ENCODE results near the gene CETP.
"Not testable (repeated sequence)": the region's sequence is repeated elsewhere in the genome, so short reads cannot be mapped to it uniquely, and the experiment has no call there.

CETP gene

GRCh38 chr16:56999409-57000270 lies 37.9 kb downstream of the CETP start:
- peak; percentile 55 for DNase-seq (ENCODE audit: low read depth)

GRCh38 chr16:57000271-57001025 lies 38.7 kb downstream of the CETP start:
- peak; percentile 33 for DNase-seq (ENCODE audit: low read depth)

- no peak for DNase-seq (ENCODE audit: low read depth)
Observed at GRCh38 chr16:57001026-57001679, 39.4 kb downstream of the CETP start.

- DNase-seq (ENCODE audit: low read depth) = no peak
Observed at GRCh38 chr16:57003439-57004386, 42.0 kb downstream of the CETP start.

- DNase-seq (ENCODE audit: low read depth) = no peak
Observed at GRCh38 chr16:57004387-57005250, 42.9 kb downstream of the CETP start.

GRCh38 chr16:57005597-57005996 lies 43.8 kb downstream of the CETP start:
- not testable (repeated sequence) for DNase-seq (ENCODE audit: low read depth)

- no peak for DNase-seq (ENCODE audit: low read depth)
Observed at GRCh38 chr16:57007050-57007449, 45.3 kb downstream of the CETP start.

GRCh38 chr16:57007530-57007929 lies 45.8 kb downstream of the CETP start:
- DNase-seq (ENCODE audit: low read depth) = no peak

GRCh38 chr16:57008440-57008839 lies 46.7 kb downstream of the CETP start:
- DNase-seq (ENCODE audit: low read depth) = no peak

- no peak for DNase-seq (ENCODE audit: low read depth)
Observed at GRCh38 chr16:57009643-57010170, 48.0 kb downstream of the CETP start.

- no peak for DNase-seq (ENCODE audit: low read depth)
Observed at GRCh38 chr16:57012353-57012752, 50.6 kb downstream of the CETP start.

GRCh38 chr16:57013229-57013628 lies 51.5 kb downstream of the CETP start:
- DNase-seq (ENCODE audit: low read depth) = no peak

GRCh38 chr16:57013902-57014301 lies 52.2 kb downstream of the CETP start:
- DNase-seq (ENCODE audit: low read depth) = no peak

GRCh38 chr16:57016301-57016700 lies 54.6 kb downstream of the CETP start:
- no peak for DNase-seq (ENCODE audit: low read depth)

GRCh38 chr16:57016831-57017230 lies 55.1 kb downstream of the CETP start:
- DNase-seq (ENCODE audit: low read depth) = no peak

GRCh38 chr16:57017251-57017650 lies 55.5 kb downstream of the CETP start:
- no peak for DNase-seq (ENCODE audit: low read depth)

- no peak for DNase-seq (ENCODE audit: low read depth)
Observed at GRCh38 chr16:57019746-57020145, 58.0 kb downstream of the CETP start.

- no peak for DNase-seq (ENCODE audit: low read depth)
Observed at GRCh38 chr16:57020651-57021050, 58.9 kb downstream of the CETP start.

- no peak for DNase-seq (ENCODE audit: low read depth)
Observed at GRCh38 chr16:57021757-57022156, 60.0 kb downstream of the CETP start.

- DNase-seq (ENCODE audit: low read depth) = no peak
Observed at GRCh38 chr16:57022445-57022844, 60.7 kb downstream of the CETP start.
